ENCODE data around the gene UBE3A.

The UBE3A gene

GRCh38 chr15:25445412-25445811 lies 6.6 kb upstream of the UBE3A start:
- H3K36me3 ChIP-seq (ENCODE audit: low read length): no peaks in the 10 kb centered on the region
- H3K9me2 ChIP-seq (replicated peaks; ENCODE audit: insufficient read depth, low read length): no peaks in the 10 kb centered on the region
- H3F3A ChIP-seq (ENCODE audit: insufficient read depth): no peaks in the 10 kb centered on the region; the same call in 1 of the 2 replicates
- no peak overlapping the region for H3K4me2 ChIP-seq (ENCODE audit: low read depth, low read length, poor library complexity, severe bottlenecking)
- TF ChIP-seq CTCF (IDR thresholded peaks at IDR 0.05; ENCODE audit: insufficient read depth, low read length, poor library complexity, severe bottlenecking) (no peak), EZH2phosphoT487 (conservative IDR thresholded peaks at IDR 0.05; ENCODE audit: low read length) (no peak)
- H3K4me3 ChIP-seq (ENCODE audit: insufficient read depth, low read length, poor library complexity, severe bottlenecking): no peak overlapping the region
- no peaks in the 10 kb centered on the region for H3K27me3 ChIP-seq (ENCODE audit: low read length)
- no peak overlapping the region for H3K27ac ChIP-seq (ENCODE audit: low read depth, low read length)
- H3K9me3 ChIP-seq (ENCODE audit: insufficient read depth, low read length): no peaks in the 10 kb centered on the region
- no peaks in the 10 kb centered on the region for H3K79me2 ChIP-seq (ENCODE audit: insufficient read depth, low read length)
- no peaks in the 10 kb centered on the region for H4K20me1 ChIP-seq (ENCODE audit: low read depth, low read length)
- H2AFZ ChIP-seq (ENCODE audit: low read depth, low read length, severe bottlenecking): no peak overlapping the region
- H3K9ac ChIP-seq (ENCODE audit: low read length): no peak overlapping the region

GRCh38 chr15:25441111-25441510 lies 2.3 kb upstream of the UBE3A start:
- Histone ChIP-seq H3K9me3 (ENCODE audit: insufficient read depth, low read length) (no peaks in the 10 kb centered on the region), H3K9ac (ENCODE audit: low read length) (no peak overlapping the region), H2AFZ (ENCODE audit: low read depth, low read length, severe bottlenecking) (no peak overlapping the region), H3K4me3 (ENCODE audit: insufficient read depth, low read length, poor library complexity, severe bottlenecking) (no peak overlapping the region), H3K36me3 (ENCODE audit: low read length) (no peaks in the 10 kb centered on the region), H3K9me2 (replicated peaks; ENCODE audit: insufficient read depth, low read length) (no peaks in the 10 kb centered on the region), H3K79me2 (ENCODE audit: insufficient read depth, low read length) (peaks cover 26% of the 10 kb centered on the region), H3K27me3 (ENCODE audit: low read length) (no peaks in the 10 kb centered on the region), H3K27ac (ENCODE audit: low read depth, low read length) (no peak overlapping the region), H4K20me1 (ENCODE audit: low read depth, low read length) (peaks cover 18% of the 10 kb centered on the region), H3F3A (ENCODE audit: insufficient read depth) (no peaks in the 10 kb centered on the region; the same call in 1 of the 2 replicates), H3K4me2 (ENCODE audit: low read depth, low read length, poor library complexity, severe bottlenecking) (no peak overlapping the region)
- TF ChIP-seq EZH2phosphoT487 (conservative IDR thresholded peaks at IDR 0.05; ENCODE audit: low read length) (no peak), CTCF (IDR thresholded peaks at IDR 0.05; ENCODE audit: insufficient read depth, low read length, poor library complexity, severe bottlenecking) (no peak)

- Histone ChIP-seq H3F3A (ENCODE audit: insufficient read depth) (no peaks in the 10 kb centered on the region; the same call in 1 of the 2 replicates), H3K9me2 (replicated peaks; ENCODE audit: insufficient read depth, low read length) (no peaks in the 10 kb centered on the region), H3K79me2 (ENCODE audit: insufficient read depth, low read length) (peaks cover 43% of the 10 kb centered on the region), H2AFZ (ENCODE audit: low read depth, low read length, severe bottlenecking) (peak overlapping the region; percentile 99), H3K27ac (ENCODE audit: low read depth, low read length) (peak overlapping the region; percentile 67), H4K20me1 (ENCODE audit: low read depth, low read length) (peaks cover 33% of the 10 kb centered on the region), H3K4me3 (ENCODE audit: insufficient read depth, low read length, poor library complexity, severe bottlenecking) (peak overlapping the region; percentile 83), H3K36me3 (ENCODE audit: low read length) (no peaks in the 10 kb centered on the region), H3K9ac (ENCODE audit: low read length) (peak overlapping the region; percentile 100), H3K9me3 (ENCODE audit: insufficient read depth, low read length) (no peaks in the 10 kb centered on the region), H3K4me2 (ENCODE audit: low read depth, low read length, poor library complexity, severe bottlenecking) (peak overlapping the region; percentile 79), H3K27me3 (ENCODE audit: low read length) (no peaks in the 10 kb centered on the region)
- TF ChIP-seq CTCF (IDR thresholded peaks at IDR 0.05; ENCODE audit: insufficient read depth, low read length, poor library complexity, severe bottlenecking) (no peak), EZH2phosphoT487 (conservative IDR thresholded peaks at IDR 0.05; ENCODE audit: low read length) (no peak)
Observed at GRCh38 chr15:25439369-25439836, 579 bp upstream of the UBE3A start.
